SK-N-MC (cell line): ENCODE data around the gene SMOC1.

ENCODE experiments used
- DNase-seq: peaks from one replicate; pipeline ENCODE4 v3.0.0-alpha.2; 2011; ENCODE audit warnings: low read depth, low spot score
- H3K27ac ChIP-seq: fragments of 200-600 bp; sonication (generic); 2 replicates; pipeline ENCODE4 v1.5.1; 2016; ENCODE audit warnings: mixed run types
- H3K36me3 ChIP-seq: fragments of 200-600 bp; sonication (generic); 2 replicates; pipeline ENCODE4 v1.6.1; 2017; ENCODE audit warnings: antibody characterized with exemption, low read length, mixed read lengths; ENCODE audit not compliant: insufficient read depth
- H3K4me3 ChIP-seq: fragments of 200-600 bp; sonication (generic); 2 replicates; pipeline ENCODE4 v1.5.1; 2016
- H3K9ac ChIP-seq: fragments of 200-600 bp; sonication (generic); 2 replicates; pipeline ENCODE4 v1.8.0; 2017; ENCODE audit warnings: mixed run types, mixed read lengths; ENCODE audit not compliant: insufficient read length
- H3K9me3 ChIP-seq: fragments of 200-600 bp; sonication (generic); 2 replicates; pipeline ENCODE4 v1.6.1; 2017; ENCODE audit warnings: low read depth, mild to moderate bottlenecking, antibody characterized with exemption, low read length, moderate library complexity, mixed read lengths
- EZH2 ChIP-seq: fragments of 200-600 bp; sonication (generic); IDR thresholded peaks from one replicate; pipeline ENCODE4 v1.6.1; 2017; ENCODE audit warnings: antibody characterized with exemption
- FOXP2 ChIP-seq: optimal IDR thresholded peaks from 2 replicates; pipeline ENCODE3; 2011; ENCODE audit warnings: mild to moderate bottlenecking, moderate library complexity; ENCODE audit not compliant: insufficient read depth; ENCODE audit errors: extremely low read length, control extremely low read depth
- POLR2AphosphoS5 ChIP-seq: IDR thresholded peaks from 2 replicates; pipeline ENCODE4 v1.6.1; 2012; ENCODE audit warnings: mild to moderate bottlenecking, low read depth, low read length, borderline replicate concordance

The SMOC1 gene

DNA sequence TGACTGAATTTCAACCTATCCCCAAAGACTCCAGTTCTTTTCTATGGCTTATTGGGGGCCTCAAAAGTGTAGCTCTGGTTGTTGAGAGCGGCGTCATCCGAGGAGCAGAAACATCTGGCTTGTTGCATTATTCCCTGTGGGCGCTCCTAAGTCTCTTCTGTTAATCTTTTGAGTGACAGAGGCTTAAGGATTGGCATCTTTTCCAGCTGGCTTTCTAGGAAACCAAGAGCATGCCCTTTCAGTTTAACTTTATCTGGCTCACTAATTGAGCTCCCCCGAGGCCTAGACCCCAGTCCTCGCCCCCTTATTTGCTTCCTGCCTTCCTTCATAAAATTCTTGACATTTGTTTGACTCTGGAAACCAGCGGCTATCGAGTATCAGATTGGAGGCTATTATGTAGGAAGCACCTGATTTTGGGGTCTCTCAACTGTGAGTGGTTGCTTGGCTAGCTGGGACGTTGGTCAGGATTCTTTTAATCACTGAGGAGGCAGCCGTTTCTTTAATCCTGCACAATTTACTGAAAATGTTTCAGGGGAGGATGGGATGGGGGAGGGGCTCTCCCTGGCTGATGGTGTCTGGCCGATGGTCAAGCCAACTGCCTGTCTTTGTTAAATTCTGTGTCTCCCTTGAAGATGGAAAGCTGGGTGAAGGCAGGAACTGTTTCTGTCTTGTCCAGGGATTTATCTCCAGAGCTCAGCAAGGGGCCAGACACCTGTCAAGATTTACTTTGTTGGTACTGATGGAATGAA lies 3.1 kb downstream of the SMOC1 start:
- Histone ChIP-seq H3K9ac (no peak overlapping the region), H3K36me3 (no peaks in the 10 kb centered on the region), H3K4me3 (no peak overlapping the region), H3K9me3 (no peaks in the 10 kb centered on the region), H3K27ac (no peak overlapping the region)
- no peak for TF ChIP-seq EZH2
- TF ChIP-seq POLR2AphosphoS5 = no peak
- no peak for TF ChIP-seq FOXP2
- DNase-seq = no peak

DNA sequence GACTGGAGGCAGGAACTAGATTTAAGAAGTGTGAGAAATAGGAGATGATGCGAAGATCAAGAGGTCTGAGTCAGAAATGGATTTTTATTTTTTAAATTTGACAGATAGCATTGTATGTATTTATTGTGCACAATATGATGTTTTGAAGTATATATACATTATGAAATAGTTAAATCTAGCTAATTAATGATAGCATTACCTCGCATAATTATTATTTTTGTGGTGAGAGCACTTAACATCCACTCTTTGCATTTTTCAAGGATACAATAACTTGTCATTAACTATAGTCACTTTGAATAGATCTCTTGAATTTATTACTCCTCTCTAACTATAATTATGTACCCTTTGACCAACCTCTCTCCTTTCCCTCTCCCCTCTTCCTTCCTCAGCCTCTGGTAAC lies 3.7 kb downstream of the SMOC1 start:
- Histone ChIP-seq H3K36me3 (no peaks in the 10 kb centered on the region), H3K9ac (no peak overlapping the region), H3K9me3 (no peaks in the 10 kb centered on the region), H3K27ac (no peak overlapping the region), H3K4me3 (no peak overlapping the region)
- no peak for DNase-seq
- TF ChIP-seq POLR2AphosphoS5 (no peak), FOXP2 (no peak), EZH2 (no peak)

DNA sequence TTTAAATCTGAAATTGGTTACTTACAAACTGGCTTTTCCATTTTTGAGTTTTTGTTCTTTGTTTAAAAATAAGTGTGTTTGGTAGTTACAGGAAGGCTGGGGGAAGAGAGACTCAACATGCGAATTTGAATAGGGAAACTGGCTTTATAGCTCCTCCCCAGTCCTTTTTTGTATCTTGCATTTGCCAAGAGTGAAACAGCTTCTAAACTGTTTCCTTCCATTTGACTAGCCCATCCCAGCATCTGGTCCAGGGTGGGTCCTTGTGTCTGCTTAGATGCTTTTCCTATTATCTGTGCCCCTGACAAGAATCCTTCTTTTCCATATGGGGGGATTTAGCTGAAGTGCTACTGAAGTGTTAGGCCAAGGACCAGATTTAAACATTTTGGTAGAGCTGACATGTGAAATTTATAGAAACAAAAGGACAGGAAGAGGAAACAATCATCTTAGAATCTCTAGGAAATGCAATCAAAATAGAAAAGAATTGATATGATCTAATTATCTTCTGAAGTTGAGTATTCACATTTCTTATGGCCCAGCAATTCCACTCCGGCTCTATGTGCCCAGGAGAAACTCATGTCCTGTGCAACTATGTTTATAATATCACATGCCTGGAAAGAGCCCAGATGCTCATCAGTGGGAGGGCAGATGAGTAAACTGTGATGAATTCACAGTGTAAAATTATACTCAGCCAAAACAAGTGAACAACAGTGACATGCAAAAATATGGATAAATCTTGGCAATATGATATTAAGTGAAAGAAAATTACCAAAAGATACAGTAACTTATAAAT lies 7.4 kb downstream of the SMOC1 start:
- no peak overlapping the region for H3K9ac ChIP-seq
- H3K36me3 ChIP-seq = no peaks in the 10 kb centered on the region
- H3K9me3 ChIP-seq = no peaks in the 10 kb centered on the region
- DNase-seq = no peak
- TF ChIP-seq FOXP2 (no peak), EZH2 (no peak), POLR2AphosphoS5 (no peak)
- H3K4me3 ChIP-seq = no peak overlapping the region
- H3K27ac ChIP-seq = no peak overlapping the region

DNA sequence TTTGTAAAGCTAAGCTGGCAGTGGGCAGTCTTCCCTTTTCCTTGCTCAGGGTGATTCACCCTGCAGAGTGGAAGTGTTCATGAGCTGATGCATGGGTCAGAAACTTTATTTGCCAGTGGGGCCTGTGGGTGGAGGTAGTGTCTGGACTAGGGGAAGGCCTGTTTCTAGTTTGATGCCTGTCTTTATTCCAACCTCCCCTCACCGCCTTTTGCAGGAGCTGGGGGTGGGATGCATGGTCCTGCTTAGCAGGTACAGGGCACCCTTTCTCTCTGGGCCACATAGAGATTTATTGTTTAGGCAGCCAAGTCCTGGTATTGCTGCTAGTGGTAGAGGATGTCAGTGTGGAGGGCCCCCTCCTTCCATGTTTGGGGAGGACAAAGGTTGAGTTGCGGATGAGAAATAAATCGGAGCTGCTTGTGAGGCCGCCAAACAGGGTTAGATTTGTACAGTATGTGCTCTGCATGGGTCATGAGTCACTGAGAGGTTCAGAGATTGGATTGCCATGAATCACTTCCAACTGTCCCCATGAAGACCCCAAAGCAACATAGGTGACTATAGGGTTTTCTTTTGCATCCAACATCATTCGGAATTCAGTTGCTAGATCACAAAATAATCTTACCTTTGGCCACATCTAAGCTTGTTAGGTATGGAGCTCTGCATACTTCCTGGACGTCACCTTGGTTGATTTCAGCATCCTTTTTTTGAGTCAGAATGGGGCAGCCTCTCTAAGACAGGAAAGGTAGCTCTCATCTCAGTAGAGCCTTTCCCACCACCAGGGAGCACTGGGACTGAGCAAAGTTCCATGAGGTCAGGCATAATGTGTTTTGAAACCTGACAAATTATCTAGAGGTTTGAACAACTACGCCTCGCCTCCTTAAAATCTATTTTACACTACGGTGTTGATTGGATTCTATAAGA lies 8.8 kb downstream of the SMOC1 start:
- H3K9ac ChIP-seq = no peak overlapping the region
- DNase-seq = no peak
- H3K36me3 ChIP-seq = no peaks in the 10 kb centered on the region
- TF ChIP-seq EZH2 (no peak), POLR2AphosphoS5 (no peak), FOXP2 (no peak)
- no peaks in the 10 kb centered on the region for H3K9me3 ChIP-seq
- no peak overlapping the region for H3K4me3 ChIP-seq
- no peak overlapping the region for H3K27ac ChIP-seq

DNA sequence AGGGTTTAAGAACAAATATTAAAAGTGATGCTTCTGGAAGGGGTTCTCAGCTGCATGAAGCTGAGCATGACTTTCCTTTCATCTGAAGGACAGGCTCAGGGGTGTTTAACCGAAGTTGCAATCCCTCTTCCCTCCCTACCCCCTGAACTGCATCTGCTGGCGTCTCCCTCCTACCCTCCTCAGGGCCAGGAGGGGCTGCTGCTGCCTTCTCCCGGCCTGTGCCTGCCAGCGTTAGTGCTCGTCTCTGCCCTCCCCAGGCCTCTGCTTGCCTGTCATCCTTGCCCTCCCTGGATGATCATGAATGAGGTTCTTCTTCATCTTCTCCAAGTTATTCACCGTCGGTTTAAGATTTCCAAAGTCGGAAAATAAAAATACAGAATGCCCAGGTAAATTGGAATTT lies 12.2 kb downstream of the SMOC1 start:
- Histone ChIP-seq H3K9ac (no peak overlapping the region), H3K27ac (no peak overlapping the region), H3K4me3 (no peak overlapping the region), H3K9me3 (no peaks in the 10 kb centered on the region), H3K36me3 (no peaks in the 10 kb centered on the region)
- no peak for TF ChIP-seq EZH2
- no peak for TF ChIP-seq FOXP2
- no peak for TF ChIP-seq POLR2AphosphoS5
- DNase-seq = no peak

DNA sequence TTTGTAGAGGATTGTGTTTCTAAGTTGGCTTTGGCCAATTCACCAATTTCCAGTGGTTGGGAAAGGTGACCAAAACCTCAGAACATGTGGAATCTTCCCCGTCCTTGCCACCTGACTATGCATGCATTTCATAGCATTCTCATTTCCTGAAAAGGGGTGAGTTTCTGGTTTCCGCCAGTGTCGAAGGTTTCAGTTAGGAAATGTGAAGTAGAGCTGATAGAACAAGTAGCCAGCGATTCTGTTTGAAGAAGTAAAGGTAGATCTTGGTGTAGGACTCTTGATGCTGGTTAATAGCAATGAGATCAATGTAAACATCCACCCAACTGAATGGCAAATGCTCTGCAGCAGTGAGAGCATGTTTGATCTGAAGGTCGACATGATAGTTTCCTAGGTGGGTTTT lies 15.9 kb downstream of the SMOC1 start:
- no peak overlapping the region for H3K4me3 ChIP-seq
- DNase-seq = no peak
- no peak overlapping the region for H3K27ac ChIP-seq
- H3K9ac ChIP-seq = no peak overlapping the region
- TF ChIP-seq FOXP2 (no peak), EZH2 (no peak), POLR2AphosphoS5 (no peak)
- no peaks in the 10 kb centered on the region for H3K9me3 ChIP-seq
- no peaks in the 10 kb centered on the region for H3K36me3 ChIP-seq

DNA sequence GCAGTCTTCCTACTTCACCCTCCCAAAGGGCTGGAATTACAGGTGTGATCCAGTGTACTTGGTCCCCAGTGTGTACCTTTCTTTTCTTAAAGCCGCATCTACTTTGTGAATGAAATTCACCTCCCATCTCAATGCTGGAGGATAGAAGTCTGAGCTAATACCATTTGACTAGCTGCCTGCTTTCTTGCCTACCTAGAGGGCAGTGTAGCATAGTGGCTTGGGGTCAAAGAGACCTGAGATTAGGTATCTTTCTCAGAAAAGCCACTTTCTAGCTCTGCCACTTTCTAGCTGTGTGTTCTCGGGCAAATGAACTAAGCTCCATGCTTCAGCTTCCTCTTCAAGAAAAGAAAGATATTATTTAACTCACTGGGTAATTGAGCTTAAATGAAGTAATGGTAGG lies 16.9 kb downstream of the SMOC1 start:
- no peak for TF ChIP-seq EZH2
- TF ChIP-seq POLR2AphosphoS5 = no peak
- TF ChIP-seq FOXP2 = no peak
- Histone ChIP-seq H3K4me3 (no peak overlapping the region), H3K36me3 (no peaks in the 10 kb centered on the region), H3K9me3 (no peaks in the 10 kb centered on the region), H3K9ac (no peak overlapping the region), H3K27ac (no peak overlapping the region)
- no peak for DNase-seq

DNA sequence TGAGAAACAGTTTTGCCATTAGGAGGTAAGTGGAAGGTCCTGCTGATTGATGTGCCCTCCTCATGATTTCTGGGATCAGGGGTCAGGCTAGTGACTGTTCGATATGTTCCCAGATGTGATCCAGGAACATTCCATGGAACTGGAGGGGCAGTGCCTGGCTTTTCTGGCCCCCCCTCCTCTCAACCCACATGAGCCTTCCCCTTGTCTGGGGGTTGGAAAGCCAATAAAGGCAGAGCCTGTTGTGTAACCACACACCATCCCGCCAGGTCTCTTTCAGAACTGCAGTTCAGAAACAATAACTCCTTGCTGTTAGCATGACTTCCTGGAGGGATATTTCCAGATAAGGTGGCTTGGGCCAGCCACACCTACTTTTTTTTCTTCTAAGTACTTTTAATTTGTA lies 17.8 kb downstream of the SMOC1 start:
- H3K9ac ChIP-seq = no peak overlapping the region
- DNase-seq = no peak
- no peak overlapping the region for H3K27ac ChIP-seq
- no peak overlapping the region for H3K4me3 ChIP-seq
- no peaks in the 10 kb centered on the region for H3K36me3 ChIP-seq
- H3K9me3 ChIP-seq = no peaks in the 10 kb centered on the region
- no peak for TF ChIP-seq FOXP2
- no peak for TF ChIP-seq POLR2AphosphoS5
- TF ChIP-seq EZH2 = no peak
